ENCODE data around the gene ATF5. TPM values are rescaled to one million over a fixed set of nuclear protein-coding genes. Genes with fewer than 3 reads are reported as not detected.
"Not testable (repeated sequence)": the region's sequence is repeated elsewhere in the genome, so short reads cannot be mapped to it uniquely, and the experiment has no call there.

The ATF5 gene
- total RNA-seq, 1 donor from 2014 or later = 8.6 TPM

- DNase-seq = no peak
Measured at GRCh38 chr19:49949742-49950589, 21.0 kb downstream of the ATF5 start.

- no peak for DNase-seq
Measured at GRCh38 chr19:49950590-49950948, 21.6 kb downstream of the ATF5 start.

- no peak for DNase-seq
Measured at GRCh38 chr19:49950956-49951526, 22.0 kb downstream of the ATF5 start.

GRCh38 chr19:49951806-49952478 is 22.9 kb downstream of the ATF5 start:
- DNase-seq = no peak

GRCh38 chr19:49952479-49952836 is 23.5 kb downstream of the ATF5 start:
- DNase-seq = no peak

GRCh38 chr19:49952906-49953305 is 23.9 kb downstream of the ATF5 start:
- no peak for DNase-seq

GRCh38 chr19:49953416-49953815 is 24.4 kb downstream of the ATF5 start:
- no peak for DNase-seq

- no peak for DNase-seq
Measured at GRCh38 chr19:49954092-49954829, 25.3 kb downstream of the ATF5 start.

GRCh38 chr19:49954933-49955332 is 25.9 kb downstream of the ATF5 start:
- no peak for DNase-seq

- no peak for DNase-seq
Measured at GRCh38 chr19:49956115-49956495, 27.1 kb downstream of the ATF5 start.

- no peak for DNase-seq
Measured at GRCh38 chr19:49957262-49957915, 28.4 kb downstream of the ATF5 start.

GRCh38 chr19:49958144-49958543 is 29.1 kb downstream of the ATF5 start:
- not testable (repeated sequence) for DNase-seq

GRCh38 chr19:49958596-49958995 is 29.6 kb downstream of the ATF5 start:
- DNase-seq = not testable (repeated sequence)

GRCh38 chr19:49959892-49960291 is 30.9 kb downstream of the ATF5 start:
- not testable (repeated sequence) for DNase-seq

- DNase-seq = not testable (repeated sequence)
Measured at GRCh38 chr19:49960980-49961379, 32.0 kb downstream of the ATF5 start, which contains the start of gene SIGLEC11. Gene SIGLEC11 (minus strand): TSS chr19:49961172. CDS start chr19:49961081, 91 bp downstream.

- no peak for DNase-seq
Measured at GRCh38 chr19:49968279-49968922, 39.4 kb downstream of the ATF5 start.

GRCh38 chr19:49969355-49969754 is 40.4 kb downstream of the ATF5 start:
- DNase-seq = not testable (repeated sequence)

GRCh38 chr19:49971991-49972411 is 43.0 kb downstream of the ATF5 start:
- DNase-seq = no peak

- no peak for DNase-seq
Measured at GRCh38 chr19:49972841-49973240, 43.8 kb downstream of the ATF5 start.

GRCh38 chr19:49973987-49974386 is 45.0 kb downstream of the ATF5 start:
- DNase-seq = no peak

GRCh38 chr19:49975051-49975450 is 46.0 kb downstream of the ATF5 start:
- DNase-seq = no peak

GRCh38 chr19:49976496-49976895 is 47.5 kb downstream of the ATF5 start:
- no peak for DNase-seq

All from occipital lobe (tissue), 2 donors.